SU-DHL-6 (cell line): ENCODE results near the gene PDZD2.

ENCODE experiments used
- H2AFZ ChIP-seq: fragments of 200-600 bp; sonication (generic); 2 replicates; pipeline ENCODE4 v1.6.1; 2014; ENCODE audit warnings: low read depth, mild to moderate bottlenecking, moderate library complexity, mixed read lengths, antibody characterized with exemption, low read length; ENCODE audit not compliant: severe bottlenecking
- H3F3A ChIP-seq: fragments of 200-600 bp; shearing (Covaris generic); 2 replicates; pipeline ENCODE4 v1.6.0; 2016; ENCODE audit warnings: antibody characterized with exemption, mild to moderate bottlenecking; ENCODE audit not compliant: insufficient read depth
- H3K27ac ChIP-seq: fragments of 200-600 bp; sonication (generic); 2 replicates; pipeline ENCODE4 v1.5.1; 2016; ENCODE audit warnings: low read depth, mild to moderate bottlenecking, low read length, moderate library complexity, mixed read lengths
- H3K27me3 ChIP-seq: fragments of 200-600 bp; sonication (generic), shearing (Covaris generic); 2 replicates; pipeline ENCODE4 v1.6.0; 2014; ENCODE audit warnings: mild to moderate bottlenecking, low read length
- H3K36me3 ChIP-seq: fragments of 200-600 bp; sonication (generic); 2 replicates; pipeline ENCODE4 v1.6.1; 2014; ENCODE audit warnings: mild to moderate bottlenecking, low read length, mixed read lengths
- H3K4me2 ChIP-seq: fragments of 300-600, 200-600 bp; shearing (Covaris generic), sonication (generic); 2 replicates; pipeline ENCODE4 v1.6.0; 2014; ENCODE audit warnings: low read length, low read depth, mild to moderate bottlenecking; ENCODE audit not compliant: poor library complexity, severe bottlenecking
- H3K4me3 ChIP-seq: fragments of 200-600 bp; sonication (generic); 2 replicates; pipeline ENCODE4 v1.5.1; 2014; ENCODE audit warnings: antibody characterized with exemption, low read length, mild to moderate bottlenecking, mixed read lengths; ENCODE audit not compliant: insufficient read depth, poor library complexity, severe bottlenecking
- H3K79me2 ChIP-seq: fragments of 200-600 bp; sonication (generic); 2 replicates; pipeline ENCODE4 v1.6.1; 2014; ENCODE audit warnings: mild to moderate bottlenecking, low read length, moderate library complexity; ENCODE audit not compliant: insufficient read depth
- H3K9ac ChIP-seq: fragments of 200-600 bp; sonication (generic); 2 replicates; pipeline ENCODE4 v1.7.0; 2014; ENCODE audit warnings: mild to moderate bottlenecking, low read length
- H3K9me2 ChIP-seq: fragments of 200-600 bp; sonication (generic); replicated peaks from 2 replicates; pipeline ENCODE4 v1.6.1; 2014; ENCODE audit warnings: low read length; ENCODE audit not compliant: insufficient read depth
- H3K9me3 ChIP-seq: fragments of 200-600 bp; sonication (generic); 2 replicates; pipeline ENCODE4 v1.6.1; 2014; ENCODE audit warnings: low read length, mixed read lengths; ENCODE audit not compliant: insufficient read depth
- H4K20me1 ChIP-seq: fragments of 200-600 bp; sonication (generic); 2 replicates; pipeline ENCODE4 v1.6.1; 2014; ENCODE audit warnings: low read depth, mild to moderate bottlenecking, antibody characterized with exemption, low read length, moderate library complexity, mixed read lengths
- EZH2phosphoT487 ChIP-seq: fragments of 200-600 bp; sonication (generic), shearing (Covaris generic); conservative IDR thresholded peaks from 2 replicates; pipeline ENCODE4 v1.6.1; 2018; ENCODE audit warnings: mild to moderate bottlenecking, antibody characterized with exemption, low read length, moderate library complexity, mixed read lengths
- TF ChIP-seq, protein P1 (sequence below): fragments of 200-600 bp; sonication (generic); IDR thresholded peaks from one replicate; pipeline ENCODE4 v1.5.1; 2017; ENCODE audit warnings: antibody characterized with exemption, mild to moderate bottlenecking, low read length, moderate library complexity; ENCODE audit not compliant: insufficient read depth, poor library complexity, severe bottlenecking

PDZD2 gene

GRCh38 chr5:31911291-31912265 lies 272.6 kb downstream of the PDZD2 start:
- Histone ChIP-seq H3K9me3 (no peaks in the 10 kb centered on the region), H3K27me3 (no peaks in the 10 kb centered on the region), H2AFZ (no peak overlapping the region), H3K9ac (no peak overlapping the region), H3K27ac (no peak overlapping the region), H3K4me3 (no peak overlapping the region), H3K9me2 (no peaks in the 10 kb centered on the region), H4K20me1 (no peaks in the 10 kb centered on the region), H3K79me2 (no peaks in the 10 kb centered on the region), H3K4me2 (no peak overlapping the region), H3F3A (no peaks in the 10 kb centered on the region), H3K36me3 (no peaks in the 10 kb centered on the region)
- TF ChIP-seq, protein P1, sequence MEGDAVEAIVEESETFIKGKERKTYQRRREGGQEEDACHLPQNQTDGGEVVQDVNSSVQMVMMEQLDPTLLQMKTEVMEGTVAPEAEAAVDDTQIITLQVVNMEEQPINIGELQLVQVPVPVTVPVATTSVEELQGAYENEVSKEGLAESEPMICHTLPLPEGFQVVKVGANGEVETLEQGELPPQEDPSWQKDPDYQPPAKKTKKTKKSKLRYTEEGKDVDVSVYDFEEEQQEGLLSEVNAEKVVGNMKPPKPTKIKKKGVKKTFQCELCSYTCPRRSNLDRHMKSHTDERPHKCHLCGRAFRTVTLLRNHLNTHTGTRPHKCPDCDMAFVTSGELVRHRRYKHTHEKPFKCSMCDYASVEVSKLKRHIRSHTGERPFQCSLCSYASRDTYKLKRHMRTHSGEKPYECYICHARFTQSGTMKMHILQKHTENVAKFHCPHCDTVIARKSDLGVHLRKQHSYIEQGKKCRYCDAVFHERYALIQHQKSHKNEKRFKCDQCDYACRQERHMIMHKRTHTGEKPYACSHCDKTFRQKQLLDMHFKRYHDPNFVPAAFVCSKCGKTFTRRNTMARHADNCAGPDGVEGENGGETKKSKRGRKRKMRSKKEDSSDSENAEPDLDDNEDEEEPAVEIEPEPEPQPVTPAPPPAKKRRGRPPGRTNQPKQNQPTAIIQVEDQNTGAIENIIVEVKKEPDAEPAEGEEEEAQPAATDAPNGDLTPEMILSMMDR = no peak
- TF ChIP-seq EZH2phosphoT487 = no peak

DNA sequence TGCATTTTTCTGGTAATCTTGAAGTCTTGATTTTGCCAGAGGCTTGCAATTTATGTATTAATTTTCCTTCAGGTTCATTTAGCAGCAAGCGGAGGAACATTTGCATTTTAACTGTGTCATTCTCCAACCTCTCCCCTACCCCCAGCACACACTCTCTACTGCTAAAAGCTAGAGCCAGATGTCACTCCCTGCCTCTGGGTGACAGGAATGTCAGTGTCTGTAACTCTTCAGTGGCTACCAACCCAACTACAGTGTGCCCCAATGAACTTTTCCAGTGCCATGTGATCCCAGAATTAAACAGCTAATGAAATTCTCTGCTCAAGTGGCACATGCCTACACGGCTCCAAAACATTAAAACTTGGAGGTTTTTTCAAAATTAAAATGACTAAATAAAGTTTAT lies 274.9 kb downstream of the PDZD2 start:
- TF ChIP-seq, protein P1 = no peak
- TF ChIP-seq EZH2phosphoT487 = no peak
- H3K4me2 ChIP-seq = no peak overlapping the region
- no peak overlapping the region for H3K27ac ChIP-seq
- no peaks in the 10 kb centered on the region for H4K20me1 ChIP-seq
- no peaks in the 10 kb centered on the region for H3K9me3 ChIP-seq
- H3K36me3 ChIP-seq = no peaks in the 10 kb centered on the region
- H3F3A ChIP-seq = no peaks in the 10 kb centered on the region
- no peaks in the 10 kb centered on the region for H3K9me2 ChIP-seq
- no peak overlapping the region for H2AFZ ChIP-seq
- no peaks in the 10 kb centered on the region for H3K27me3 ChIP-seq
- no peaks in the 10 kb centered on the region for H3K79me2 ChIP-seq
- no peak overlapping the region for H3K4me3 ChIP-seq
- no peak overlapping the region for H3K9ac ChIP-seq

DNA sequence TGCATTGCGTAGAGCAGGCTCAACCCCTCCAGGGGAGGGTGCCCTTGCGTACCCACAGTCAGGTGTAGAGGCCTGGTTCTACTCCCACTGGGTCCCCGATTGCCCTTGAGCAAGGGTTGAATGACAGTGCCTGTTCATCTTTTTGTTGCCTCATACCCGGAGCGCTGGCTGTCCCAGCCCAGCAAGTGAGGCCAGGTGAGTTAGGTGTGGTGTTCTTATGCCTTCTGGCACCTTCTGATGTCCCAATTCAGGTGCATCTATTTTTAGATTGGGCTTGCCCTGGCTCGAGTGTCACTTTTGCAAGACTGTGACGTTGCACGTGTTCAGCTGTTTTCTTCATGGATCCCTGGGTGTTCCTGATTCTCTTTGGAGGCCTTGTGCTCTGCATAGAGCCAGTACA lies 277.4 kb downstream of the PDZD2 start:
- Histone ChIP-seq H3K27me3 (no peaks in the 10 kb centered on the region), H3K9me3 (no peaks in the 10 kb centered on the region), H3K9me2 (no peaks in the 10 kb centered on the region), H2AFZ (no peak overlapping the region), H3K9ac (no peak overlapping the region), H4K20me1 (no peaks in the 10 kb centered on the region), H3K36me3 (no peaks in the 10 kb centered on the region), H3K4me2 (no peak overlapping the region), H3K27ac (no peak overlapping the region), H3F3A (no peaks in the 10 kb centered on the region), H3K4me3 (no peak overlapping the region), H3K79me2 (no peaks in the 10 kb centered on the region)
- TF ChIP-seq, protein P1 = no peak
- TF ChIP-seq EZH2phosphoT487 = no peak
